Inflammatory macrophage (primary cell): ENCODE results near the gene SNAPC4.

Source experiments
- DNase-seq, 2 donors: peaks; one replicate each; pipeline ENCODE4 v3.0.0-alpha.2; 2020 to 2022

Gene SNAPC4

GRCh38 chr9:136368190-136368589 lies 31.8 kb downstream of the SNAPC4 start:
- DNase-seq: no peak

GRCh38 chr9:136367296-136368145 lies 32.4 kb downstream of the SNAPC4 start:
- DNase-seq: no peak

GRCh38 chr9:136366826-136367225 lies 33.1 kb downstream of the SNAPC4 start:
- no peak for DNase-seq

GRCh38 chr9:136365775-136366222 lies 34.2 kb downstream of the SNAPC4 start:
- peak; percentile 58 to 68 for DNase-seq

GRCh38 chr9:136364942-136365774 lies 34.8 kb downstream of the SNAPC4 start:
- peak in 1 of 2 donors; percentile 17 for DNase-seq

- no peak for DNase-seq
Observed at GRCh38 chr9:136363949-136364748, 35.8 kb downstream of the SNAPC4 start.

GRCh38 chr9:136363106-136363948 lies 36.6 kb downstream of the SNAPC4 start, which contains the start of gene DNLZ:
TSS of gene DNLZ (minus strand) at chr9:136363744. CDS start at chr9:136363714, 30 bp downstream.
- peak; percentile 95 for DNase-seq

GRCh38 chr9:136362450-136362784 lies 37.6 kb downstream of the SNAPC4 start:
- no peak for DNase-seq

GRCh38 chr9:136361754-136362449 lies 38.1 kb downstream of the SNAPC4 start:
- DNase-seq: no peak

GRCh38 chr9:136361047-136361753 lies 38.8 kb downstream of the SNAPC4 start:
- DNase-seq: no peak

GRCh38 chr9:136359774-136360718 lies 39.9 kb downstream of the SNAPC4 start:
- no peak for DNase-seq

GRCh38 chr9:136358888-136359287 lies 41.1 kb downstream of the SNAPC4 start:
- DNase-seq: no peak

GRCh38 chr9:136358016-136358415 lies 42.0 kb downstream of the SNAPC4 start:
- DNase-seq: no peak

- DNase-seq: no peak
Observed at GRCh38 chr9:136357202-136357725, 42.7 kb downstream of the SNAPC4 start.

GRCh38 chr9:136355616-136356557 lies 44.1 kb downstream of the SNAPC4 start:
- no peak for DNase-seq

GRCh38 chr9:136354592-136355085 lies 45.3 kb downstream of the SNAPC4 start:
- DNase-seq: no peak

- no peak for DNase-seq
Observed at GRCh38 chr9:136353757-136354488, 46.0 kb downstream of the SNAPC4 start.
